Stimulated activated CD4-positive, alpha-beta T cell treated with anti-CD3 and anti-CD28 coated beads, Interleukin-2, amount 100 ng/mL, for 4 hours (primary cell): Measurements from ENCODE around the gene SUSD6.

Experiments
- DNase-seq: peaks from one replicate; pipeline ENCODE4 v3.0.0-alpha.2; 2020; ENCODE audit warnings: low read depth

Gene SUSD6

DNA sequence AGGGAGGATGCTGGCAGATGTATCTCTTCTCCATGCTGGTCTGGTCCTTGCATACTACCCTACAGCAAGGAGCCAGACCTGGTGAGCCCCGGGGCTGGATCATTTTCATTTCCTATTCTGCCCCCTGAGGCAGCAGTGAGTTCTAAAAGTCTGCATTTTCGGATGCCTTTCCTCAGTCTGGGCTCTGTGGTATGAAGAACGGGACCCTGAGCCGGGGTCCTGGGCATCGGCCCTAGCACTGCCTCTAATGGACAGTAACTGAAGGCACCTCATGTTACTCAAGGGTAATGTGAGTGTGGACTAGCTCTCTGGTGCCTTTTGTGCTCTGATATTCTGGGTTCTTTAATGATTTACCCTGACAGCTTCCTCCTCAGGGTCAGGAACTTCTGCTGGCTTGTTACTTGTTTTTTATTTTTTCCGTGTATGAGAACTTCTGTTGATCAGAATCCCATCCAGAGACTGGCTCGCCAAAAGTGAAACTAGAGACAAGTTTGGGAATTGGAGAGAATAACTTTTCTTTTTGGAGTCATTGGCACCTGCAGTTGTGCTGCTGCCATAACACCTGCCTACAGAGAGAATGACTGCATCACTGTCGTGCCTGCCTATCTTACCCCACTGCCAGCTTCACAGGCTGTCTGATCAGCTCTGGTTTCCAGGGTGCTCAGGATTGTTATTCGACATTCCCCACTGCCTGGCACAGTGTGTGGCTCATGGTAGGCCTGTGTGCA, 62.3 kb downstream of the SUSD6 start:
- no peak for DNase-seq

- peak; percentile 31 for DNase-seq
Measured at GRCh38 chr14:69674546-69675244, 63.3 kb downstream of the SUSD6 start.

GRCh38 chr14:69675245-69675583, 63.8 kb downstream of the SUSD6 start:
- no peak for DNase-seq

DNA sequence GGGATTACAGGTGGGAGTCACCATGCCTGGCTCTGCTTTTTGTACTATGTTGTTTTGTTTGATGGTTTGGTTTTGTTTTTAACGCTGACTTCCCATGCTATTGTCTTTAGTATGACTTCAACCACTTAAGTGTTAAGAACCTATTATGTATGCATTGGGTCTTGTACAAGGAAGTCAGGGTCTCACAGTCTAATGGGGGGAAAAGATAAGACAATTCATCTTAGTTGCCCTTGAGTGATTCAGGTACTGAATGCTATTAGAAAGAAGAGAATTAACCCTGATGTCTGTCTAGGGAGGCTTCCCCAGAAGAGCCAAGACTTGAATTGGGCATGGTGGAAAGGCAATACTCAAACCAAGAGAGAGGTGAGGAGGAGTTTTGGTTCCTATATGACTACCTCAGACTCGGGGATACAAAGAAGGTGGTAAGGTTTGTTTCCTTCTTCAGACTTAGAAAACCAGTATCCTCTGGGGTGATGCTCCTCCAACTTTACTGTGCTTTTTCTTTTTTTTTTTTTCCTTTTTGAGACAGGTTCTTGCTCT, 64.6 kb downstream of the SUSD6 start:
- DNase-seq: no peak

DNA sequence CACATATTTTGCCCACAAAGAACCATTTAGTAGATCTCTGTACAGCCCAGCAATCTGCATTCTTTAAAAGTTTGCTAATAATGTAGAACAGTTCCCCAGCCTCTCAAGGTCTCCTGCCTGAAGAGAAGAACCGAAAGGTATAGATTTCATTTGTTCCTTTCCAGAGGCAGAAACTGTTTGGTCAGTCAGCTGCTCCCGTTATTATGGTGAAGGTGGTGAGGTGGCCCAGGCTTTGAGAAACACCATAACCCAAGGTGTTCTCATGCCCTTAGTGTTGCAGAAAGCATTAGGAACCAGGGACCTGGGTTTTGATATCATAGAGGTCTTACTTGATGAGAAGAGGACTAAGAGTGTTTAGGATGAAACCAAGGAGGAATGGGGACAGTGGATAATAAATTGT, 65.3 kb downstream of the SUSD6 start:
- DNase-seq: no peak

DNA sequence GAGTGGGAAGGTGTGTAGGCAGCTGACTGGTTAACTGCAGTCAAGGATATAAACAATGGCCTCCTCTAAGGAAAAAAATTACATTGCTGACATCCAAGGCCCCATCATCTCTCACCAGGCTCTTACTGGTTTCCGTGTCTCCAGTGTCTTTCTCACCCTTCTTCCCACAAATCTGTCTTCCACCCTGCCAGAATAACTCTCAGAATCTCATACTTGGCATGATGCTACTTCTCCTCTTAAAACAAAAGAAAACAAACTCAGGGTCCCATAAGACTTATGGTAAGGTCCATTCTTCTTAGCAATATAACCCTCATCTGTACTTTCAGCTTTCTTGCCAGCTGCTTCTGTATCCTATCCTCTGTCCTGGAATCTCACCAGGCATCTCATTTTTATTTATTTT, 68.9 kb downstream of the SUSD6 start:
- no peak for DNase-seq

DNA sequence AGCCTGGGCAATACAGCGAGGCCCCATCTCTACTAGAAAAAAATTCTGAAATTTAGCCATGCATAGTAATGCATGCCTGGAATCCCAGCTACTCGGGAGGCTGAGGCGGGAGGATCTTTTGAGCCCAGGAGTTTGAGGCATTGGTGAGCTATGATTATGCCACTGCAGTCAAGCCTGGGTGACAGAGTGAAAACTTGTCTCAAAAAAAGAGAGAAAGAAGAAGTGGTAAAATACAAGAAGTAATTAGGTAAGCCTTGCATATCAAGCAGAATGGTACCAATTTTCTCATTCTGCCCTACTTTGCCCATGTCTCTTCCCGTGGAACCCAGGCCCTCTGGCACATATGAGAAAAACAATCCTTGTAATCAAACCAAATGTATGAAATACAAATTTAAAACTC, 70.7 kb downstream of the SUSD6 start:
- no peak for DNase-seq

DNA sequence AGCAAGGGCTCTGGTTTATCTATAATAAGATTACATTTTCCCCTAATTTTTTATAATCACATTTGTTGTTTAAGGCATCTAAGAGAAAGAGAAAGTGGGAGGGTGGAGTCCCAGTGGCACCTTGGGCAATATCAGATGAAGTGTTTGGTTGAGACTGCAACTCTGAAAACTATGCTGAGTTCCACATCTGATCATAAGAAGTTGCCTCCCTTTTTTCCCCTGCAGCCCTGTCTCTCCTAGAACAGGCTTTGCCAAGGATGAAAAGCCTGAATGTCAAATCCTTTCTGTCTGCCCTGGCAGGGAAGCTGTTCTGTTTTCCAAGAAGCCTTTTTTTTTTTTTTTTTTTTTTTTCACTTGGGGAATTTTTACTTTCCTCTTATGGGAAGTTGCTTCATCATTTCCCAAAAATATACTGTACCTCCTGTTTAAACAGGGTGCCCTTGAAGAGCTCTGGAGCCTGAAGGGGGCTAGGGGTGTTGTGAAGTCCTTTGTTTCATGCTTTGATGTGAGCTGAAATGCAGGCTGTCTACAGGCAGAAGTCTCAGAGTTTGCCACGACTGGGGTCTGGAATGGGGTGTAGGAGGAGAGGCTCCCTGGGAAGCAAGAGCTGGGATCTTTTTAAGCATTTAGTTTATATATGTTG, 71.3 kb downstream of the SUSD6 start:
- DNase-seq: no peak

DNA sequence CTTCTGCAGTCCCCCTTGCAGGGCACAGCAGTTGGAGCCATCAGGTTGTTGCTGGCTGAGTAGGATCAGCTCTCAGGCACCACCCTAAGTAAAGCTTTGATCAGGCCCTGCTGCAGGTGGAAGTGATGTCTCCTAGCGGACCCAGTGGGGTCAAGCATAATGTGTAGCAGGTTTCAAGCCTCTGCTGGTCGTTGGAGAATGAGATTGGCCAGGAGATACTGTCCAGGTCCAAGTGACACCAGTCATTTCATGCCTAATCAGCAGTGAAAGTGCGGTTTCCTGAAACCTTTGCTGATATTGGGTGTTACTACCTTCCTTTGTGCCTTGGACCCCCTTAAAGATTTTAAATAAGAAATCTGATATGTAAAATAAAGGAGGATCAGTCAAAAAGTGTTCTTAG, 72.6 kb downstream of the SUSD6 start:
- DNase-seq: no peak

GRCh38 chr14:69684461-69685217, 73.2 kb downstream of the SUSD6 start:
- no peak for DNase-seq

DNA sequence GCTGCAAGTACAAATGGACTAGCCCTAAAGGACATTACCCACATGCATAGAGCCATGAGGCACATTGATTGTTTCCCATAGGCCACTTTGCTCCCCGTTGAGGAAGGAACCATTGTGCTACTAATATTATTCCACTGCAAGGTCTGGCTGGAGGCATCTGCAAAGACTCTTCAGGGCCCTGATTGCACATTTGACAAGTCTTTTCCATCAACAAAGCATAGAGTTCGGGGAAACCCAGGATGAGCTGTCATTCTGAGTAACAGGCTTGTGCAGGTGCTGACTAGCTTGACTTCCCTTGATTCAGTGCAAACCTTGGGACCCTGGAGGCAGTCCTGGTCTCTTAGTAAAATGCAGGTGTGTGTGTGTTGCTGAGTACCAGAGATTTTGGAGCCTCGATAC, 73.8 kb downstream of the SUSD6 start:
- peak; percentile 75 for DNase-seq

DNA sequence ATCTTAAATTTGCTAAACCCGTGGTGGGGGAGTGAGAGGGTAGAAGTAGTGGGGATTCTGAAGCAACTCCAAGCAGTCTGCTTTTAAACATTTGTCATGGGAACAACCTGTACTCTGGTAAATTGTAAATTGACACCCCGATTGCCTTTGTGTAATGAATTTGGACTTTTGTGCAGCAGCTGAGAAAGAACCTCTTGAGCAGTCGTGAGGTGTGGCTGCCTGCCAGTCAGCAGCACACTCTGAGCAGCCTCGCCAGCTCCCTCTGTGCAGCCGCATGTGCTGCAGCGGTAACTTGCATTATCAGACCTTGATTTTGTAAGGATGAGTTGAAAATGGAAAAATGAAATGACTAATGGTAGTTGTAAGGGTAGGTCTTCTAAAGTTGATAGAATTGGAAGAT, 74.3 kb downstream of the SUSD6 start:
- DNase-seq: no peak

GRCh38 chr14:69687606-69688298, 76.4 kb downstream of the SUSD6 start:
- no peak for DNase-seq

GRCh38 chr14:69688299-69688649, 76.9 kb downstream of the SUSD6 start:
- DNase-seq: no peak

DNA sequence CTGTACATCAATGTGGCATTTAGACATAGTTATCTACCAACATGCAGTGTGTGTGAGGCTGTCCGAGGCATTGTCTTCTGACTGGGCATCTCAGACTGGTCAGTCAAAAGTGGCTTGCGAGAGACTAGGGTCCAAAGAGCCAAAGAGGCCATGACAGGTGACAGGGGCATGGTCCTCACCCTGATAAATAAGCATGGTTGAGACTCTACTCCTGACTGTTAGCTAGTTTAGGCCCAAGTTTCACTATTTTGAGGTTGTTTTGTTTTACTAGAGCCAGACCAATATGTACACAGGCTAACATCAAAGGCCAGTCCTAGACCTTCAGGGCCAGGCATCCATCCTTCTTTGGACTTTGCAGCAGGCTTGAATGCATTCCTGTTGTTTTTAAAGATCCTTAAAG, 78.6 kb downstream of the SUSD6 start:
- no peak for DNase-seq

DNA sequence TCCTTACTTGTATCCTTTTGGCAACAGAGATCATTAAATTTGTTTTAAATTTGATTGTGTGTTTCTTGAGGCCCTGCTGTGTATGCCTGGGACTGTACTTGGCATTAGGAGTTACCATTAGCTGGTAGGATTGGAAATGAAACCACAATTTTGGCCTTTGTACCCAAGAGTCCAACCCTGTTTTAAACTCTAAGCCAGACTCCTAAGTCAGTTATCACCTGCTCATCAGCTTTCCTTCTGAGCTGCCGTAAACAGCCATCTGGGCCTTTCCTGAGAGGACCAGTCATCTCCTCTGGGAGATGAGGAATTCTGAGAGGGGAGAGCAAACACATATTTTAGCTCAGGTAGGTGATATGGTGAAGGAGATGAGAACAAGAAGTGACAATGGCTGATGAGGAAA, 81.2 kb downstream of the SUSD6 start:
- no peak for DNase-seq

DNA sequence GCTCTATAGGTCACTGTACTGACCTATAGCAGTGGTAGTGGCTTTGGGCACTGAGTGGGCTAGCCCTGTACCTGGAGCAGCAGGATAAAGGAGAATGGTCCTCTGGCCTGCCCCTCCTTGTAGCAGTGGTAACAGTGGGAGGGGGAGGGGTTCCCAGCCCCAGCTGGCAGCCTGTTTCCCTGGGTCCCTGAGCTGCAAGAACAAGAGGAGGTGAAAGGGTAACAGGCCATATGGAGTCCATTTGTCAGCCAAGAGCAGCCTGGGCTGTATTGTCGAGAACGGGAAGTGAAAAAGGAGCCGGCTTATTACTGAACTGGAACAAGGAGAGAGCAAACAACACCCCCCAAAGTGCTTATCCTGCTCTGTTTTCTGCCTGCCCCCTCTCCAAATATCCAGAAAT, 81.7 kb downstream of the SUSD6 start:
- no peak for DNase-seq

DNA sequence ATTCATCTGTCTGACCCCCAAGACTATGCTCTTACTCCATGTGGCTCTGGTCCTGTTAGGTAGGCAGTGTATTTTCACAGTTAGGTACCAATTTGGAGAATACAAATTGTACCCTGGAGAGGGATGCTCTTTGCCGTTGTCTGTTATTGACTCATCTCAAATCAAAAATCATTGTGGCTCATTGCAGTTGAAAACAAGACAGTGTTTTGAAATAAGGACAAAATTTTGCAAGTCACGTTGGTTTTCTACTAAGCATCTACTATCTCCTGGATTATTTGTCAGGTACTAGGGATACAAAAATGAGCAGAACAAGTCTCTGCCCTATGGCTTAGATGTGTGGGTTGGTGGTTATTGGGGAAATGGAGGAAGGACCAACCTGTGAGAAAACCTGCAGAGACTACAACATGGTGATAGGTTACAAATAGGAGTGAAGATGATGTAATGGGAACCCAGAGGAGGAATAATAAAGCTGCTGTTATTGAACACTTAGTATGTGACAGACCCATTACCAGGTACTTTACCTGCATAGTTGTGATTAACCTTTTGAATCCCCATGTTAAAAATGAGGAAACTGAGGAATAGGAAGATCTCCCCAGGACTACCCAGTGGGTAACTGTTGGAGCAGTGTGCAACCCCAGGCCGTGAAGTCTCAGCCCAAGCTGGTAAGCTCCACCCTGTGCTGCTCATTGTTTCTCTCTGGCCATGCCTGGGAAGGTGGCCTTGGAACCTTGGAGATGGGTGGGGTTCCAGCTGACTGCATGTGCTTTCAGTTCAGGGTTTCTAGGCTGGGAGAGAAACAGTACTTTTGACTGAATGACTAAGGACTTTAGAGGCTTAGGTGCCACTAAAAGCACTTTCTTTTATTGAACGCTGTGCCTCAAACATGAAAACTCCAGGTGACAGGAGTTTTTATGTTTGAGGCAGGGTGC, 82.7 kb downstream of the SUSD6 start:
- DNase-seq: no peak

DNA sequence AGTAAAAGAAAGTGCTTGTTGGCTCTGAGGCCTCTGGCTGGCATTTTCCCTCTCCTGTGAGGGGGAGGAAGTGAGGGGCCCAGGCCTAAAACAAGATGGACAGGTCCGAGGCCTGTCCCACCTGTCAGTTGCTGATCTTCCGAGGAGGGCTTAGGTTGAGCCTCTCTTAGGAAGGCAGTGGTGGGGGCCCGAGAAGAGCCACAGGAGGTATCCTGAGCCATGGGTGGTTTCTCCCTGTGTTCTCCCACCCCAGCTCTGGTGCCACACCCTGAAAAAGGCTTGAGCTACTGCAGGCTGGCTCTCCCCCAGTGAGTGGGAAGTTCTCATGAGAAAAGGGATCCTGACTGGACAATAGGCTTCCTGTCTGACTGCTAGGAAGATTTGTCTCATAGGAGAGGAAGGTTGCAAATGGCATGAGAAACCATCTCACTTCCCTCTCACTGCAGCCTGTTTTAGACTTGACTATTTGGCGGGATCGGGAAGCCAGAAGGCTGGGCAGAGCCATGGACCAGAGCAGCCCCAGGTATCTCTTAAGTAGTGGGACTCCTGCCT, 83.4 kb downstream of the SUSD6 start:
- DNase-seq: no peak
